GM21381 (cell line): ENCODE results near the gene UFD1.

ENCODE experiments used
- ATAC-seq: cut with Tn5 transposase; IDR thresholded peaks from one replicate; pipeline ENCODE4 v1.9.1; 2021; ENCODE audit warnings: mild to moderate bottlenecking, moderate library complexity; ENCODE audit not compliant: unreplicated experiment

Gene UFD1

GRCh38 chr22:19430890-19431541, 48.0 kb downstream of the UFD1 start:
- ATAC-seq = peak; percentile 4

GRCh38 chr22:19429950-19430889, 48.8 kb downstream of the UFD1 start:
- ATAC-seq = no peak

DNA sequence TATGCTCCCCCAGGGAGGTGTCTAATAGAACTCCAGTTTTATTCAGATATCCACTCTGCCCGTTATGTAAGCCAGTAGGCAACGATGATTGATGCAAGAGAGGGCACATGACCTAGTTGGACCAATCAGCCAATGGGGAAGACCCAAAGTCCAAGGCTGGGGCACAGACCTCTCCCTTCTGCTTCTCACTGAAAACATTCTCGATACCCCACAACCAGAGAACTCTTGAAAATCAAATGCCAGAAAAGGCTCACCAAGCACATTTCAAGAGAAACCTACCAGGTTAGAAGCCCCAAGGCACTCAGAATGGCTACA, 54.9 kb downstream of the UFD1 start:
- ATAC-seq = no peak

GRCh38 chr22:19422440-19423301, 56.3 kb downstream of the UFD1 start:
- no peak for ATAC-seq

DNA sequence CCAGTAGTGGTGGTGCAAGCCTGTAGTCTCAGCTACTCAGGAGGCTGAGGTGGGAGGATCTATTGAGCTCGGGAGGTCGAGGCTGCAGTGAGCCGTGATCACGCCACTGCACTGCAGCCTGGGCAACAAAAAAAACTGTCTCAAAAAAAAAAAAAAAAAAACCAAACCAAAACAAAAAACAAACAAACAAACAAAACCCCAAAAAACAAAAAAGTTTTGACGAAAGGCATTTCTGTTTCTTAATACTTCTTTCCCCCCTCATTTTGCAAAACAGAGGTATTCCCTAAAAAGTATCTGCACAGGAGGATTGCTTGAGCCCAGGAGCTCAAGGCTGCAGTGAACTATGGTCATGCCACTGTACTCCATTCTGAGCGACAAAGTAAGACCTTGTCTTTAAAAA, 58.7 kb downstream of the UFD1 start:
- no peak for ATAC-seq

- peak; percentile 83 for ATAC-seq
Observed at GRCh38 chr22:19419464-19420178, 59.4 kb downstream of the UFD1 start.

DNA sequence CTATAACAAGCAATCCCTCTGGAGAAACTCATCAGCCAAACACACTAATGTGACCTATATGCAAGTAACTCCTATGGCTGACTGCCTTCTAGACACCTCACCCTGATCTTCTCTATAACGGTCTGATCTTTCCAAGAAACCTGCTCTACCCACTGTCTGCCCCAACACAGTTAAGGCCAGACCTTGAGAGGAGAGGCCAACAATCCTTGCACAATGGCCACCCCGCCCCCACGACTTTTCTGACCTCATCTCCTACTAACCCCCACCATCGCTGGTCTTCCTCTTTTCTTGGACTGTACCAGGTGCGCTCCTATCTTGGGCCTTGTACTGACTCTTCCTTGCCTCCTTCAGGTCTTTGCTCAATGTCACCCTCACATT, 59.9 kb downstream of the UFD1 start:
- ATAC-seq = no peak

GRCh38 chr22:19412923-19413322, 66.1 kb downstream of the UFD1 start:
- ATAC-seq = no peak

DNA sequence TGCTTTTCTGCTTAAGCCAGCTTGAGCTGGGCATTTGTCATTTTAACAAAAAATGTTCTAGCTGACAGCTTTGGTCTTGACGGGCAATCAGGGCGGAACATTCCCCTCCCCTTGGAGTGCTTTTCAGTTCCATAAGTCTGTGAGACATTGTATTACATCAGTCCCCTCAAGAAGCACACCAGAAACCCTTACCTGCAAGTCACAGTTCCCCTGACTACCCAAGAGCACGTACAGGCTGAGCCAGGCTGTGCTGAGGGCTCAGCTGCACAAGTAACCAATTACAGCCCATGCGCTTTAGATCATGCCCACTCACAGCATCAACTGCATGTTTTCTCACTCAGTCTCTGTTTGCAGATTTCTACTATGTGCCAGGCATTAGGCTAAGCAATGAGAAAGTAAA, 66.5 kb downstream of the UFD1 start:
- no peak for ATAC-seq

- no peak for ATAC-seq
Observed at GRCh38 chr22:19411690-19412045, 67.3 kb downstream of the UFD1 start.

DNA sequence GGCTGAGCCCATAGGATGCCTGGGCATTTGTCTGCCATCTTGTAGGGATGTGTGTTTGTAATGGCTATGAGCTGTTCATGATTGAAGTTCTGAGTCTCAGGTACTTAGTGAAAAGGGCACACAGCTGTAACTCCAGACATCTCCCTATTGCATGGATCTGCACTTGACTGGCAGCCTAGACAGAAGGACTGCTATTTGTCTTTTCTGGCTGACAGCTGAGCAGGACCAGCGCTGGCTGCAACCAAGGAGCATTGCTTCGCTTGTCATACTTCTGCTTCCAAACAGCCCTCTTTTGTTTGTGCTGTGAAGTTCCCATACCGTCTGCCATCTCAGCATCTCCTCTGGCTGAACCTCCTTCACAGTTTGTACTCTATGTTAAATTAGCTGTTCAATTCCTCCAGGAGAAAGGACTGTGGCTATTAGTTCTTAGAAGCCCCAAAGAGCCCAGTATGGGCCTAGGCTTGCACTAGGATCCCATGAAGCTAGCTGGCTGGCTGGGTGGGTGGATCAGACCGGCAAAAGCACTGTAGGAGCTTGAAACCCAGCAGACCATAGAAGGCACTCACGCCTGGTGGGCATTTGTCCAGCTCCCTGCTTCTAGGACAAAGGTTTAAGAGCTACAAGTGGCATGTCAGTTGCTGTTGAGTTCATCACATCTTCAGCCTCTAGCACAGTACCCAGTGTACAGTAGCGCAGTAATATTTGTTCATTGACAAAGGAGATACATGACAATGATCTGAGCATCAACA, 67.9 kb downstream of the UFD1 start:
- no peak for ATAC-seq

- ATAC-seq = no peak
Observed at GRCh38 chr22:19407649-19408606, 71.1 kb downstream of the UFD1 start.

DNA sequence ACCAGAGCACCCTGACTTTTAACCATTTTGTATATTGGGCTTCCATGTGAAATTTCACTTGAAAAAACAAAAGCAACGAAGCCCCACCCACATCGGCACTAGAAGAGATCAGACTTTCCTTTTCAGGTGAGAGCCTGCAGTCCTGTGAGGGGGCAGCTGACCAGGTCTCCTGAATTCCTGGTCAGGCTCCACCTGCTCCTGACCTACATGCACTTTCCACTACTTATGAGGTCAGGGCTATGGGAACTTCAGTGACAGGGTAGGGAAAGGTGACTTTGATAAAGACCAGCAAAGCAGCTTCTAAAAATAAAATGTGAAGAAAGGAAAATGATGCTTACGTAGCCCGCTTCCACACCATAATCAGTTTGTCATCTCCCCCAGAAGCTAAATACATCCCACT, 72.1 kb downstream of the UFD1 start:
- no peak for ATAC-seq

DNA sequence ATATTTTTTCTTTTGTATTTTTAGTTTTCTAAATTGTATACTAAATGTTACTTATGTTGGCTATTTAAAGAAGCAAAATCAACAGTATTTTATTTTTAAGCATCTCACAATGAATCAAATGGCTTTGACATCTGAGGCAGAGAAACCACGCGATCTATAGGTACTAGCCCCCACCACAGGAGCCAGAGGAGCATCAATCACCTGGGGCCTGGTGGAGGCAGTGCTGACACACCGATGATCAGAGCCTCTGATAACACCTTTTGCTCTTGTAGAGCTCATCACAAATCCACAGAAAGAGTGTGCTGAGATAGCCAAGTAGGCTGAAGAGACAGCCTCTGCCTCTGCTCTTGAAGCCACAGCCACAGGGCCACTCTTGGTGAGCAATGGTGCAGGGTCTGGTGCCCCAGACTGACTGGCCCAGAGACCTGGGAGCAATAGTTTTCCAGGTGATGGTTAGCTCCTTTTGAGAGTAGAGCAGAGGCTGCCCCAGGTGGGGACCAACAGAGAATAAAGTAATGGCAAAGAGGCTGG, 72.6 kb downstream of the UFD1 start:
- no peak for ATAC-seq

GRCh38 chr22:19405652-19406051, 73.3 kb downstream of the UFD1 start:
- no peak for ATAC-seq

DNA sequence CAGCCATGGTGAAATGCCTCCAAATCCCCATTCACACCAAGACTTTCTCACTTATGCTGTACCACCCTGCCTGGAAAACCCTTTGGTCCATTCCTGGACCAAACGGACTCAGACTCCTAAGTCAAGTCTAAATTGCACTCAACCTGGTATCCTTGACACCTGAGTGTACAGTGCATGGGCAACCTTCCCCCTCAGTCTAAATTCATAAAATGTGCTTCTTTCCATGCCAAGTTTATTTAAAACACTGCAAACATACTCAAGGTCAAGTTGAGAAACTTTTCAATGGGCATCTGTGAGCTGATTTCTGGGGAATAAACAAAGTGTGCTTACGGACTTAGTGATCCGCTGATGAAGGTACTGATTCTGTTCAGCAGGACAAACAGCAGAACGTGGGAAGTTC, 73.9 kb downstream of the UFD1 start:
- no peak for ATAC-seq

DNA sequence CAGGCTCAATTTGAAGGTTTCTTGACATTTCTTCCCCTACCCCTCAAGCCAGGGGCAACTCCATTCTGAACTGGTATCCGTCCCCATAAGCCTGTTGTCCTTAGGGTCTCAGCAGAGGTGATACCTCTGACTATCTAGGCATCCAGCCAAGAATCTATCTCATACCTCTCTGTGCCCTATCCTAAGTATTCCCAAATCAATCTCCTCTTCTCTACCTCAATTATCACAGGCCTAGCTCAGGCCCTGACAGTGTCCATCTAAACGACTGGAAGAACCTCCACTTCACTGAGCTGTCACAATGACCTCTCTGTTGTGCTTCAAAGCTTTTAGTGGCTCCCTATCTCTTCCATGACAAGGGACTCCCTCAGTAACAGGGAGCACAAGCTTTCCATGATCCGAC, 74.3 kb downstream of the UFD1 start:
- no peak for ATAC-seq

DNA sequence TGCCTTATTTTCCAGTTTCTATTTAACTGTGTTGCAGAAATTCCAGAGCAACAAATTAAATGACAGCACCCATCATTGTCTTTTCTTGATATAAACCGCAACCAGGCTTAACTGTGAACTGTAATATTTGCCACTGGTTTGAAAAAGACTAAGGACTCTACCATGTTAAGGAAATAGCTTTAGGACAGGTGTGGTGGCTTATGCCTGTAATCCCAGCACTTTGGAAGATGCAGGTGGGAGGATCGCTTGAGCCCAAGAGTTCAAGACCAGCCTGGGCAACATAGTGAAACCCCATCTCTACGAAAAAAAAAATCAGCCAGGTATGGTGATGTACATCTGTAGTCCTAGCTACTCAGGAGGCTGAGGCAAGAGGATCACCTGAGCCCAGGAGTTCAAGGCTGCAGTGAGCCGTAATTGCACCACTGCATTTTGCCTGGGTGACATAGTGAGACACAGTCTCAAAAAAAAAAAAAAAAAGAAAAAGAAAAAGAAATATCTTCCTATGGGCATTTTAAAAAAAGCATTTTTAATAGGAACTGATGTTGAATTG, 76.3 kb downstream of the UFD1 start:
- ATAC-seq = no peak

GRCh38 chr22:19401483-19401882, 77.5 kb downstream of the UFD1 start:
- no peak for ATAC-seq
